Peyer's patch (tissue), 4 donors: Measurements from ENCODE around the gene UROC1.

Experiments used
- POLR2A ChIP-seq, 2 donors: fragments of 450-650 bp; IDR thresholded peaks; one replicate each; pipeline ENCODE4 v1.5.1; 2017; ENCODE audit warnings: antibody characterized with exemption in 2 of 2, mild to moderate bottlenecking in 2 of 2, moderate library complexity in 2 of 2
- TF ChIP-seq, protein P1 (sequence below), 6 experiments: fragments of 450-650 bp in 4 of 6; fragments of 200-600 bp in 2 of 6; sonication (generic) in 1 of 6; IDR thresholded peaks; one replicate each; pipeline ENCODE4 v1.5.1; 2017 to 2019; ENCODE audit warnings: antibody characterized with exemption in 6 of 6, mild to moderate bottlenecking in 3 of 6, moderate library complexity in 1 of 6

- TF ChIP-seq, protein P1, sequence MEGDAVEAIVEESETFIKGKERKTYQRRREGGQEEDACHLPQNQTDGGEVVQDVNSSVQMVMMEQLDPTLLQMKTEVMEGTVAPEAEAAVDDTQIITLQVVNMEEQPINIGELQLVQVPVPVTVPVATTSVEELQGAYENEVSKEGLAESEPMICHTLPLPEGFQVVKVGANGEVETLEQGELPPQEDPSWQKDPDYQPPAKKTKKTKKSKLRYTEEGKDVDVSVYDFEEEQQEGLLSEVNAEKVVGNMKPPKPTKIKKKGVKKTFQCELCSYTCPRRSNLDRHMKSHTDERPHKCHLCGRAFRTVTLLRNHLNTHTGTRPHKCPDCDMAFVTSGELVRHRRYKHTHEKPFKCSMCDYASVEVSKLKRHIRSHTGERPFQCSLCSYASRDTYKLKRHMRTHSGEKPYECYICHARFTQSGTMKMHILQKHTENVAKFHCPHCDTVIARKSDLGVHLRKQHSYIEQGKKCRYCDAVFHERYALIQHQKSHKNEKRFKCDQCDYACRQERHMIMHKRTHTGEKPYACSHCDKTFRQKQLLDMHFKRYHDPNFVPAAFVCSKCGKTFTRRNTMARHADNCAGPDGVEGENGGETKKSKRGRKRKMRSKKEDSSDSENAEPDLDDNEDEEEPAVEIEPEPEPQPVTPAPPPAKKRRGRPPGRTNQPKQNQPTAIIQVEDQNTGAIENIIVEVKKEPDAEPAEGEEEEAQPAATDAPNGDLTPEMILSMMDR (IDR thresholded peaks at IDR 0.05), result no peak
- no peak for TF ChIP-seq POLR2A (IDR thresholded peaks at IDR 0.05)
These were observed 83.3 kb downstream of the UROC1 start for GRCh38 chr3:126434264-126434590.
